GM12874 (cell line): ENCODE data around the gene LARGE1.

ENCODE experiments used
- TF ChIP-seq, protein P1 (sequence below): IDR thresholded peaks from 2 replicates; pipeline ENCODE4 v1.5.1; 2011; ENCODE audit warnings: low read depth, mild to moderate bottlenecking, control low read depth, low read length, moderate library complexity; ENCODE audit not compliant: insufficient read depth

Gene LARGE1

DNA sequence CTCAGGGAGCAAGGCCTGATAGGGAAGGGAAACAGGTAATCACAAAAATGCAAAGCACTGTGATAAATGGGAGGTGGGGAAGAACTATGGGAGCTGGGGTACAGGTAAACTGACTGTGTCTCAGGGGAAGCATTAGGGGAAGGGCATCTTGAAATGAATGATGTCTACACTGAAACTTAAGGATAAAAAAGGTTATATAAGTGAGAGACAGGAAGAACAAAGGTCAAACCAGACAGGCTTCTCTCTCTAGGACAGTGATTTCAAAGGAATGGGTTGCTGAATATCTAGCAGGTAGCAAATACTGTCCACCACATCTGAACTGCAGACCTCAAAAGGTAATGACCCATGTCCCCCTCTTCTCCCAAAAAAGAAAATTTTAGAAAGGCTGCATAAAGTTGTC lies 529.0 kb downstream of the LARGE1 start:
- TF ChIP-seq, protein P1, sequence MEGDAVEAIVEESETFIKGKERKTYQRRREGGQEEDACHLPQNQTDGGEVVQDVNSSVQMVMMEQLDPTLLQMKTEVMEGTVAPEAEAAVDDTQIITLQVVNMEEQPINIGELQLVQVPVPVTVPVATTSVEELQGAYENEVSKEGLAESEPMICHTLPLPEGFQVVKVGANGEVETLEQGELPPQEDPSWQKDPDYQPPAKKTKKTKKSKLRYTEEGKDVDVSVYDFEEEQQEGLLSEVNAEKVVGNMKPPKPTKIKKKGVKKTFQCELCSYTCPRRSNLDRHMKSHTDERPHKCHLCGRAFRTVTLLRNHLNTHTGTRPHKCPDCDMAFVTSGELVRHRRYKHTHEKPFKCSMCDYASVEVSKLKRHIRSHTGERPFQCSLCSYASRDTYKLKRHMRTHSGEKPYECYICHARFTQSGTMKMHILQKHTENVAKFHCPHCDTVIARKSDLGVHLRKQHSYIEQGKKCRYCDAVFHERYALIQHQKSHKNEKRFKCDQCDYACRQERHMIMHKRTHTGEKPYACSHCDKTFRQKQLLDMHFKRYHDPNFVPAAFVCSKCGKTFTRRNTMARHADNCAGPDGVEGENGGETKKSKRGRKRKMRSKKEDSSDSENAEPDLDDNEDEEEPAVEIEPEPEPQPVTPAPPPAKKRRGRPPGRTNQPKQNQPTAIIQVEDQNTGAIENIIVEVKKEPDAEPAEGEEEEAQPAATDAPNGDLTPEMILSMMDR = no peak

DNA sequence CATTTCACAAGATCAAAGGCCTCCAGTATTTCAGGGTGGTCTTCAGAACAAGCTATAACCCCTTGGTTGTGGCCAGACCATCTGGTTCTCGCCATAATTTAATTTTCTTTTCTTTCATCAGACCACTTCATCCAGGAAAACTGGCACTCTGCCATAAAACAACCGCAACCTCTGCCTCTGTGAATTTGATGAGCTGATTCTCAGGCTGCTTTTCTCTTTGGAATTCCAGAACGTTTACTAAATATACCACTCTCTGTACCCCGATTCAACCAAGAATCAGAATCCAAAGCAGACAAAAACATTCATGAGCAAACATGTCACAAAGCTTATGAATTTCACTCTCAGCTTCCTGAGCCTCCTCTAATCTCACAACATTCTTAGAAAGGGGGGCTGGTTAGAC lies 530.3 kb downstream of the LARGE1 start:
- TF ChIP-seq, protein P1 = no peak

DNA sequence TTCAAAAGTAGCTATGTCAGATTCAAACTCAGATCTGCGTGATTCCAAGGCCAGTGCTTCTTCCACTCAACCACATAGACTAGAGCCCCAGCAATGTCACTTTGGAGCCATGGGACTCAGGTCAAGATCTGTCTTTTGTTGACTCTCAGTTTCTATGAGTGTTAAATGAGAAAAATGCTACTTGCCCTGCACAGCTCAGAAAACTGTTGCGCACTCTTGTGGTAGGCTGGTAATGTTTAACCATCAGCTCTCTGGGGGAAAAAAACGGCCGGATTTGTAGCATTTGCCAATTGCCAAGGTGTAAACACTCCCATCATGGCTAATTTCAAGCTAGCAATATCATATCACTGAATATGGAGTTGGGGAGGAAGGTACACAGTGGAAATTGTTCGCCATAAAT lies 534.0 kb downstream of the LARGE1 start:
- TF ChIP-seq, protein P1 = no peak

DNA sequence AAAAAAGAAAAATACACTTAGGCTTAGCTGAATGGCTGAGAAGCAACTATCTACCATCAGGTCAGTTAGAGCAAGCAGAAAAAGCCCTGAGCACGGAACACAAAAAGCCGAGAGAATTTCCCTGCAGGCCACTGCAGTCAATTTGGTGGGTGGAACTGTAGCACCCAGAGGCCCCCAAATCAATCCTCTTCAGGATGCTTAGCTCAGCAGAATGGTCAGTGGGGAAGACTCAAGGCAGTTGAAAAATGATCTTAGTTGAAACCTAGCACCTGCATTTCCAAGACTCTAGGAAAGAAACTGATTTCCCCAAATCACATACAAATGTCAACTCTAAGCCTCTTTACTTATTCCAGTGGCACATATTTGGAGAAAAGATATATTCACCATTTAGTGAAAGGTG lies 534.7 kb downstream of the LARGE1 start:
- TF ChIP-seq, protein P1 = no peak

DNA sequence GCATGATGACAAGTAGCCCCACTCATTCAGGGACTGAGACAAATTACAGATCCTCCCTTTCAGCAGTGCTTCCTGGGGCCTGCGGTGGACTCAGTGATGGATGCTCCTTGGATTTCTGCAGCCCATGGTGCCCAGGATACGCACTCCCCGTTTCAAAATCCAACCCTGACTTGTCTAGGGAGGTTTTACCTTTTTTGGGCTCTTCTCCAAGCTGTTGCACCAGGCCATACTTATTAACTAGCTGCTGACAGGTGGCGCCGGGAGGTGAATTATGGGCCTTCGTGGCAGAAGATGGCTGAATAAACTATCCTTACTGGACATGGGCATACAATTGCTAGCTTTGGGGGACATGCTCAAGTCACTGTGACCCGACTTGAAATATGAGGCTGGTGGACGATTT lies 537.8 kb downstream of the LARGE1 start:
- TF ChIP-seq, protein P1 = no peak

DNA sequence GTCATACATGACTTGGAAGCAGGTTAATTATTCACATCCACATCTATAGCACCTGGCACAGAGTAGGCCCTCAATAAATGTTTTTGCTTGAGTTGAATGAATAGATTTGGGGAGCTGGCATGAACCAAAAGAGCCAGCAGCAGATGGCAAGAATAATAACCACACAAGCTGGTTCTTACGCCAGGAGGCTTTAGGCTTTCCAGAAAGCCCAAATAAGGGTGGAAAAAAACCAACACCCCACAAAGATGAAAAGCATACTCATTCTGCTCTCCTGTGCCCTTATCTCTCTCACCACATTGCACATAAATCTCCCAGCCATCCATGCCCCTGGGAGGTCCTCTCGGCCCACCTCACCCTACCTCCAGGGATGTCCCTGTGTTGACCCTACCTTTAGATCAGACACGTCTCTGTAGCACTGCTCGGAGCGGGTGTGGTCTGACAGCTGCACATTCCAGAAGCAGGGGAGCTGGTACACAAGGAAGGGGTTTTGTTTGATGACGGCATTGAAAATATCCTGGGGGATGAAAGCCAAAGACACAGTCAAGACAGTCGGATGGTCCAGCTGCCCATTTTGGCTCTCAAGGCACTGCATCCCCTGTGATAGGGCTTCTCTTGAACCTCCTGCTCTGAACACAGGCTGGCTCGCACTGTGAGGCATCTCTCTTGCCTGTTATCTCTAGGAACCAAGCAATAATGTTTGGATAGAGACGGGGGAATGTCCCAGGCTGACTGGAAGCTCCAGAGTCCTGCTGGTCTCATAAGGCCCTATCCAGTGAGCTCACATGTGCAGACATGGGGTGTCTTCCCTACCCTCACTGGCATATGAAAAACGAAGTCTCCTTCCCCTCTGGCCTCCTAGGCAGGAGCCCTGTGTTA lies 538.5 kb downstream of the LARGE1 start:
- TF ChIP-seq, protein P1 = no peak

DNA sequence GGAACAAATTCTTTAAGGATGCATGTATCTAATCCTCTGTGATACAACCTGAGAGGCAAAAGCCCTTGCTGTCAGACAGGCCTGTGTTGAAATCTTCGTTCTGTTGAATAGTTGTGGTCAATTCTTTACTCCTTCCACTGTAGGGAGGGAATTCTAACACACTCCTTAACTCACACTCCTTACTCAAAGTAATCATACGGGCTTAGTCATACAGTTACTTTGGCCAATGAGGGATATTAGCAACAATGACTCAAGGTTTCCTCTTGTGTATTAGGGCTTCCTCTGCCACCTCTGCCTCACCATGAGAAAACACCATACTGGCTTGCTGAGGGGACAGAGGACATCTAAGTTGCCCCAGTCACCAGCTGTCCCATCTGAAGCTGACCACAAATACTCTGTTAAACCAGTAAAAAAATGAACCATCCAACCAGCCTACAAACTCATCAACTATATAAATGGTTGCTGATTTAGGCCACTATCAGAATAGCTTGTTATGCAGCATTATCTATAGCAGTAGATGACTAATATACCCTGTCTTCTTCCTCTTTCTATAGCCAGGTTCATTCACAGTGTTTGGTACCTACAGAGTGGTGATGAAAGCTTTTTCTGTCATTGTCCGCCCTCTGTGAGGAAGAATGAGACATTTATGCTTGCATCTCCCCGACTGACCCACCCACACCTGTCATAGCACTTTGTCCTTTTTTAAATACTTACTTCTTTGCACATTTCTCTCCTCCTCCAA lies 539.3 kb downstream of the LARGE1 start:
- TF ChIP-seq, protein P1 = no peak
